Kidney tubule cell (primary cell): ENCODE results near the gene FAM170B.

Source experiments
- DNase-seq: peaks from one replicate; pipeline ENCODE4 v3.0.0-alpha.2; 2018; ENCODE audit warnings: low spot score

FAM170B gene

DNA sequence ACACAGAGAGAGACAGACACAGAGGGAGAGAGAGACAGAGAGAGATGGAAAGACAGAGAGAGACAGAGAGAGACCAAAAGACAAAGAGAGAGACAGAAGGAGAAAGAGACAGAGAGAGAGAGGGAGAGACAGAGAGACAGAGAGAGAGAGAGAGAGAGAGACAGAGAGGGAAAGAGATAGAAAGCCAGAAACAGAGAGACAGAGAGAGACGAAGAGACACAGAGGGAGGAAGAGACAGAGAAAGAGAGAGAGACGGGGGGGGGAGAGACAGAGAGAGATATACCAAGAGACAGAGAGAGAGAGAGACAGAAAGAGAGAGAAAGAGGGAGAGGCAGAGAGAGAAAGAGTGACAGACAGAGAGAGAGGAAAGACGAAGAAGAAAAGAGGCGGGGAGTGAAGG is 28.7 kb downstream of the FAM170B start:
- DNase-seq: no peak

DNA sequence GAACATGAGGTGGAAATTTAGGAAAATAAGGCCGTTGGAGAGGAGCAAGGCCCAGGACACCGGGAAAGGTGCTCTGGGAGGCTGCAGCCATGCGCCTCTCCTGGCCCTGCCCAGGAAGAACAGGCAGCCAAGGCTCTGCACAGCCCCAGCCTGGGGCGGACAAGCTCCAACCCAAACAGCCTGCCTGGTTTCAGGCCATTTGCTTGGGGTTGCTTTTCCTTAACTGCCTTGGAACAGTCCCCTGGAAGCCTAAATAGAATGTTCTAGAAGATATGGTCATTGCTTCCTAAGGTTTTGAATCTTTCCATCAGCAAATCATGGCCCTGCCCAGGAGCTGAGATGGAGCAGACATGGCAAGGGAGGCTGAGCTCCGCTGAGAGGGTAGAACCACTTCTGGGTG is 29.5 kb downstream of the FAM170B start:
- no peak for DNase-seq

DNA sequence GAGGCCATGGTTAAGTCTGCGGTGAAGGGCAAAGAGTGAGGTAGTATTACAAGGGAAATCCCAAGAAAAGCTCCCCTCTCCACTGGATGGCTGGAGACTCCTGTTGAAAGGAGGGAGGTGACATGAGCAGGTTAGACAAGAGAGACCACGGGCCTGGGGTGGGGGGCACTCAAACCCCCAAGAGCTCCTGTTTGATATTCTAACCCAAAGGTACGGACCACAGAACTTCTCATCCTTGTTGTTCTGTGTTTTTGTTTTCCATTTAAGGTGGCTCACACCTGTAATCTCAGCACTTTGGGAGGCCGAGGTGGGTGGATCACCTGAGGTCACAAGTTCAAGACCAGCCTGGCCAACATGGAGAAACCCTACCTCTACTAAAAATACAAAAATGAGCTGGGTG is 30.1 kb downstream of the FAM170B start:
- DNase-seq: no peak

- DNase-seq: no peak
Measured at GRCh38 chr10:49099046-49099445, 34.8 kb downstream of the FAM170B start.

- no peak for DNase-seq
Measured at GRCh38 chr10:49096890-49097445, 36.9 kb downstream of the FAM170B start.

- DNase-seq: no peak
Measured at GRCh38 chr10:49094646-49095045, 39.2 kb downstream of the FAM170B start.

DNA sequence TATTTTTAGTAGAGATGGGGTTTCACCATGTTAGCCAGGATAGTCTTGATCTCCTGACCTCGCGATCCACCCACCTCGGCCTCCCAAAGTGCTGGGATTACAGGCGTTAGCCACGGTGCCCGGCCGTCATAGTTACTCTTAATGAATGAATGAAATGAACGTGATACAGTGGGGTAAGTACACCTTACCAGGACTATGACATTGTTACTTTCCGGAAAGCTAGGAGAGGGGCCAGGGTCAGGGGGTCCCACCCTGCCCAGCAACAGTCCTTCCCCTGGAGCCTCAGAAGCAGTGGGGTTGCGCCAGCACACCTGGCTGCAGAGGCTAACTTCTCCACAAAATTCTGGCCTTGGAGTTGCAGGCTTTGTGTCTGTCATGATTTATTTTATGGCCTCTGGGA is 39.9 kb downstream of the FAM170B start:
- DNase-seq: no peak

DNA sequence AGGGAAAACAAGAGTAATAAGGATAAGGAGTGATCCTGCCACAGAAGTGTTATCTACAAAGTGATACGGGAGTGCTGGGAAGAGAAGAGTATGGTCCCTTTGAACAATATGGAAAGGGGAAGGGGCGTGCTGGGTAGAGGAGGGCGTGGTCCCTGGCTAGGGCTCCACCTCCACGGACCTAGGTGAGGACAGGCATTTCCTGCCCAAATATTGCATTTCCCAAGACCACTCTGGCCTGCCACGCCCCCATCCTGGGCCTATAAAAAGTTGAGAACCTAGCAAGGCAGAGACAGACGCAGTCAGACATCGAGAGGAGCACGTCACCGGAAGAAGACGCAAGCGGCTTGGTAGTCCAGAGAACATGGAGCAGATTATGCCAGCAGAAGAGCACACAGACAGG is 41.3 kb downstream of the FAM170B start:
- no peak for DNase-seq

GRCh38 chr10:49091450-49092210 is 42.2 kb downstream of the FAM170B start:
- DNase-seq: no peak

DNA sequence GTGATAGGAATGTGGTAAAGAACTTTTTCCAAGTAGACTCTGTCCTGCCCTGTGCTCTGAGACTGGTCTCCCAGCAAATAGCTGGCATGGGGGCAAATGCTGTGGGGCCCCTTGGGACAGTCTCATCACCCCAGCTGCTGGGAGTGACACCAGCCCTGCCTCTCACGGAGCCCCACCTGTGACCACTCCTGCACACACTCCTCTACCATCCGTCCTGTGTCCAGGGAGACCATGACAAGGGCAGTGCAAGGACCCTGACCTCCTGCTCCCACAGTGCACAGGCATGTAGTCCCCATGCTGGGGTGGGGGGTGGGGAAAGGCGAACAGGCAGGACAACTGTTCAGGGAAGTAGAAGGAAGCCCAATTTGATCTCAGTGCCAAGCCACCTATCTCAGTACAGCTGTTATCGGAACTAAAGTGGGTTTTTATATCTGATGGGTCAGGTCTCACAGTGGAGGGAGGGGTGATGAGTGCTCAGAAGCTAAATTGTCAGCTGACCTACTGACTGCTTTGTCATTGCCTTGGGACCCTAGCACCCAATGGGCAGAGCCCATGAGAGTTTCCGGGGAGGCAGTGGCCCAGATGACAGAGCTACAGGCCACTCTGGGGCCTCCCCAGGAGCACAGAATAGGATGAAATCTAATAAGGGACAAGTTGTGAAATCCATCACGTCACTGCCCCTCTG is 43.0 kb downstream of the FAM170B start:
- DNase-seq: no peak

- no peak for DNase-seq
Measured at GRCh38 chr10:49090189-49090575, 43.6 kb downstream of the FAM170B start.

DNA sequence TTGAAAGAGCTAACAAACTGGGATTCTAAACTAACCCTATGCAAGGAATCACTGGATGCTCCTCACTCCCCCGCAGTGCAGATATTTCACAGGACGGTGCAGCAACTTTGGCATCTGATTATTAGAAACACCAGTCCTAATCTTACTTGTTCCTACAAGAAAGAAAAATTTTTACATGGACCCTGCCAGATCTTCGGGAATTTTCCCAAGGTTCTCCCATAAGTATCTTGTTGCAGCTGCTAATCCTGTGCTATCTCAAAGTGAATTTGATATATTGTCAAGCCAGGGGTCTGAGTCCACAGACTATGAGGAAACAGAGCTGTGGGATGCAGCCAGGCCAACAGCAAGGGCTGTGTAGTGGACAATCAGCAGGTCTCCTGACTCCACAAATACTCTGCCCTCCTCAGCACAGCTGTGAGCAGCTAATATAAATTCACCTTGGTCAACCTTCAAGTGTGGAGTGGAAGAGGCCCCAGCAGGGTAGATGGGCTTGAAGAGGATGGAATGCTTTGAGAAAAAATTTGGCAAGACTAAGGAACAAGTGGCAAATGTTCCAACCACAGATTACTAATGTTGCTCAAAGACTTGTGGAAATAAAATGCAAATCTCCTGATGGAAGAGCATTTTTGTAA is 44.1 kb downstream of the FAM170B start:
- DNase-seq: no peak

DNA sequence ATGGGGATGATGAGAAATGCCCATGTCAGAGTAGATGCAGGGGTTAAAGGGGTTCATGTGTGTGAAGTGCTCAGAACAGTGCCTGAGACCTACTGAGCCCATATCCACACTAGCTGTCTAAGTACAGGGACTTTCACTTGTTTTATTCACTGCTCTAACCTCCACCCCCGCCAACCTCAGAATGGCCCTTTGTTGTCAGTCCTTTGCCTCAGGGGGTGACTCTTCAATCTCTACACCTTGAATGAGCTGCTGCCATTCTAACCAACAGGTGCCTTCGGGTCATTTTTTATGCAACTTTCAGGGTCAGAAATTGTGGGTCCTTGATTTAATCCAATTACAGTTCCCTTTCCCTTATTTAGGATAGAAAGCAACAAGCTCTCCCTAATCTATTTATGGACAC is 44.7 kb downstream of the FAM170B start:
- no peak for DNase-seq

- no peak for DNase-seq
Measured at GRCh38 chr10:49086889-49087288, 46.9 kb downstream of the FAM170B start.

- no peak for DNase-seq
Measured at GRCh38 chr10:49083261-49083660, 50.6 kb downstream of the FAM170B start.

- DNase-seq: no peak
Measured at GRCh38 chr10:49082766-49083165, 51.1 kb downstream of the FAM170B start.

DNA sequence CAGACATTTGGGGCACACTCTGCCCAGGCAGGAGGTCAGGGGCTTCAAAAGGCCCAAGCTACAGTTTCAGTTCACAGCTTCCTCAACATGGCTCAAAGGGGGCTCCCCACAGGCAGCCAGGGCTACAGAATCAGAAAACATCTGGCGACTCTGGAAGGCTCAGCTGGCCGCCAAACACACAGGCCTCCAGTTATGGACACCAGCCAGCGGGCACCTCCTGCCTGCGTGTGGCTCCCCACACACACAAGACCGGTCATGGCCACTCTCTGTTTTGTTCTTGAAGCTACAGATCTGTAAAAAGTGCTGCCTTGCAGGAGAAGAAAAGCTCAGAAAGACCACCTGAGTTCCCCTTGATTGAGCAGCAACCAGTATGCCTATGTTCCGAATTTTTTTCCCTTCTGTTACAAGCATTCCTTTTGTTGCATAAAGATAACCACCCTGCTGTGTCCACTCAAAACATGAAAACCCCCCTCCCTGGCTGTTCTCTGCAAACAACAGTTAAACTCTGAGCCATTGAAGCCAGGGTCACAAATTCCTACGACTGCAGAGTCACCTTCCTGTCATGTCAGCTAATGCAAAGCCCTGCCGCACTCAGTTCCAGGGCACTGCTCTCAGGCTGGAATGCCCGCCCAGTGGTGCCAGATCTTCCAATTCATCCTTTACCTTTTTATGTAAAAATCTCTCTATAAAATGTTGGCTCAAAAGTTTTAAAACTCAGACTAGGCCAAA is 52.1 kb downstream of the FAM170B start:
- DNase-seq: no peak
